ENCODE results near the gene RASA4.
"Not testable (repeated sequence)": the region's sequence is repeated elsewhere in the genome, so short reads cannot be mapped to it uniquely, and the experiment has no call there.

The RASA4 gene

GRCh38 chr7:102602317-102602716 lies 14.2 kb downstream of the RASA4 start:
- not testable (repeated sequence) for H4K20me1 ChIP-seq (ENCODE audit: insufficient read depth, low read length); H3K27ac ChIP-seq (ENCODE audit: low read length); H3K9me2 ChIP-seq (replicated peaks; ENCODE audit: insufficient read depth, low read length); H3K4me2 ChIP-seq (ENCODE audit: low read depth, low read length); H3K9me3 ChIP-seq (replicated peaks; ENCODE audit: insufficient read depth, low read length); H3K9ac ChIP-seq (ENCODE audit: low read length); H3K4me1 ChIP-seq (ENCODE audit: low read length); H3K4me3 ChIP-seq (ENCODE audit: low read length); H2AFZ ChIP-seq (ENCODE audit: low read length); H3K79me2 ChIP-seq (ENCODE audit: low read length); H3K36me3 ChIP-seq (replicated peaks; ENCODE audit: insufficient read depth, low read length); H3F3A ChIP-seq (ENCODE audit: insufficient read depth, low read length); H3K27me3 ChIP-seq (replicated peaks; ENCODE audit: insufficient read depth, low read length); DNase-seq

- H3K27me3 ChIP-seq (replicated peaks; ENCODE audit: insufficient read depth, low read length); H3K9ac ChIP-seq (ENCODE audit: low read length); H2AFZ ChIP-seq (ENCODE audit: low read length); H3K4me3 ChIP-seq (ENCODE audit: low read length); H3K9me2 ChIP-seq (replicated peaks; ENCODE audit: insufficient read depth, low read length); H4K20me1 ChIP-seq (ENCODE audit: insufficient read depth, low read length); H3K27ac ChIP-seq (ENCODE audit: low read length); DNase-seq; H3F3A ChIP-seq (ENCODE audit: insufficient read depth, low read length); H3K36me3 ChIP-seq (replicated peaks; ENCODE audit: insufficient read depth, low read length); H3K4me1 ChIP-seq (ENCODE audit: low read length); H3K9me3 ChIP-seq (replicated peaks; ENCODE audit: insufficient read depth, low read length); H3K79me2 ChIP-seq (ENCODE audit: low read length); H3K4me2 ChIP-seq (ENCODE audit: low read depth, low read length): not testable (repeated sequence)
Measured at GRCh38 chr7:102599699-102600098, 16.9 kb downstream of the RASA4 start.

DNA sequence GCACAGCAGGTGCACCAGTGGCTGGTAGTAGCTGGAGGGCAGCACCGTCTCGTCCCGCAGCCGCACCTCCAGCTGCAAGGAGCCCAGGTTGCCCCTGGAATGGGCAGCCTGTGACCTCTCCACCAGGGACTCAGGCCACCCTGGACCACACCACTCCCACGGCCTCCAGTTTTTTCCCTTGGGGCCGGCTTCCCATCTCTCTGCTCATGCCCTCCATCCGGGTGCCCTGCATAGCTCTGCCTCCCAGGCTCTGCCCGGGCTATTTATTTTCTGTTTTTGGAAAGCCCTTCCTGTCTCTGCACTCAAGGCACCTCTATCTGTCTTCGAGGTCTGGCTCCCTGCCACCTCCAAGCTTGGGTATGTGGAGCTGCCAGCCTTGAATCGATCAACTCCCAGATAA lies 20.5 kb downstream of the RASA4 start:
- H3K27ac ChIP-seq (ENCODE audit: low read length); H3K27me3 ChIP-seq (replicated peaks; ENCODE audit: insufficient read depth, low read length); H3K4me1 ChIP-seq (ENCODE audit: low read length); DNase-seq; H3F3A ChIP-seq (ENCODE audit: insufficient read depth, low read length); H2AFZ ChIP-seq (ENCODE audit: low read length); H3K4me3 ChIP-seq (ENCODE audit: low read length); H3K9me3 ChIP-seq (replicated peaks; ENCODE audit: insufficient read depth, low read length); H3K36me3 ChIP-seq (replicated peaks; ENCODE audit: insufficient read depth, low read length); H4K20me1 ChIP-seq (ENCODE audit: insufficient read depth, low read length); H3K4me2 ChIP-seq (ENCODE audit: low read depth, low read length); H3K79me2 ChIP-seq (ENCODE audit: low read length); H3K9ac ChIP-seq (ENCODE audit: low read length); H3K9me2 ChIP-seq (replicated peaks; ENCODE audit: insufficient read depth, low read length): not testable (repeated sequence)

- H3K4me2 ChIP-seq (ENCODE audit: low read depth, low read length); DNase-seq; H3K4me1 ChIP-seq (ENCODE audit: low read length); H3F3A ChIP-seq (ENCODE audit: insufficient read depth, low read length); H3K27ac ChIP-seq (ENCODE audit: low read length); H3K79me2 ChIP-seq (ENCODE audit: low read length); H3K9me3 ChIP-seq (replicated peaks; ENCODE audit: insufficient read depth, low read length); H3K9ac ChIP-seq (ENCODE audit: low read length); H3K9me2 ChIP-seq (replicated peaks; ENCODE audit: insufficient read depth, low read length); H3K4me3 ChIP-seq (ENCODE audit: low read length); H2AFZ ChIP-seq (ENCODE audit: low read length); H3K27me3 ChIP-seq (replicated peaks; ENCODE audit: insufficient read depth, low read length); H3K36me3 ChIP-seq (replicated peaks; ENCODE audit: insufficient read depth, low read length); H4K20me1 ChIP-seq (ENCODE audit: insufficient read depth, low read length): not testable (repeated sequence)
Measured at GRCh38 chr7:102593637-102594334, 22.8 kb downstream of the RASA4 start.

GRCh38 chr7:102592477-102593019 lies 24.0 kb downstream of the RASA4 start:
- H3K9me2 ChIP-seq (replicated peaks; ENCODE audit: insufficient read depth, low read length); H3K79me2 ChIP-seq (ENCODE audit: low read length); H3K27ac ChIP-seq (ENCODE audit: low read length); H3K4me2 ChIP-seq (ENCODE audit: low read depth, low read length); DNase-seq; H3K9ac ChIP-seq (ENCODE audit: low read length); H3K27me3 ChIP-seq (replicated peaks; ENCODE audit: insufficient read depth, low read length); H3K36me3 ChIP-seq (replicated peaks; ENCODE audit: insufficient read depth, low read length); H3F3A ChIP-seq (ENCODE audit: insufficient read depth, low read length); H3K9me3 ChIP-seq (replicated peaks; ENCODE audit: insufficient read depth, low read length); H4K20me1 ChIP-seq (ENCODE audit: insufficient read depth, low read length); H2AFZ ChIP-seq (ENCODE audit: low read length); H3K4me3 ChIP-seq (ENCODE audit: low read length); H3K4me1 ChIP-seq (ENCODE audit: low read length): not testable (repeated sequence)

GRCh38 chr7:102589857-102590256 lies 26.7 kb downstream of the RASA4 start:
- H3K9me2 ChIP-seq (replicated peaks; ENCODE audit: insufficient read depth, low read length); H3K9ac ChIP-seq (ENCODE audit: low read length); H3K4me2 ChIP-seq (ENCODE audit: low read depth, low read length); H4K20me1 ChIP-seq (ENCODE audit: insufficient read depth, low read length); H3K27ac ChIP-seq (ENCODE audit: low read length); H2AFZ ChIP-seq (ENCODE audit: low read length); H3K9me3 ChIP-seq (replicated peaks; ENCODE audit: insufficient read depth, low read length); H3K4me3 ChIP-seq (ENCODE audit: low read length); H3K79me2 ChIP-seq (ENCODE audit: low read length); H3K27me3 ChIP-seq (replicated peaks; ENCODE audit: insufficient read depth, low read length); H3K36me3 ChIP-seq (replicated peaks; ENCODE audit: insufficient read depth, low read length); DNase-seq; H3K4me1 ChIP-seq (ENCODE audit: low read length); H3F3A ChIP-seq (ENCODE audit: insufficient read depth, low read length): not testable (repeated sequence)

DNA sequence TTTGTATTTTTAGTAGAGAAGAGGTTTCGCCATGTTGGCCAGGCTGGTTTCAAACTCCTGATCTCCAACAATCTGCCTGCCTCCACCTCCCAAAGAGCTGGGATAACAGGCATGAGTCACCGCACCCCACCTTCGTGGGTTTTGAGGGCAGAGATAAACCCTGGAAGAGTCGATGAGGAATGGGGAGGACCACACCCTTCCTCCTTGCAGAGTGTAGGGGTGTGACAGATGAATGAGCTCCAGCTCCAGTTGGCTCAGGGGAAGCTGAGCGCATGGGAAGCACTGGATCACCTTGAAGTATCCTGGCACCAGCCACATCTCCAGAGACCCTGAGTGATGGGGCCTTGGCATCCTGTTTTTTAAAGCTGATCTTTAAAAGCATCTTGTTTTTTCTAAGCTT lies 33.1 kb downstream of the RASA4 start:
- H3K27me3 ChIP-seq (replicated peaks; ENCODE audit: insufficient read depth, low read length); H3F3A ChIP-seq (ENCODE audit: insufficient read depth, low read length); H3K9me2 ChIP-seq (replicated peaks; ENCODE audit: insufficient read depth, low read length): not testable (repeated sequence)

GRCh38 chr7:102581722-102582121 lies 34.8 kb downstream of the RASA4 start:
- not testable (repeated sequence) for H3K4me1 ChIP-seq (ENCODE audit: low read length); H2AFZ ChIP-seq (ENCODE audit: low read length); H3K9ac ChIP-seq (ENCODE audit: low read length); H3K9me2 ChIP-seq (replicated peaks; ENCODE audit: insufficient read depth, low read length); H4K20me1 ChIP-seq (ENCODE audit: insufficient read depth, low read length); H3K9me3 ChIP-seq (replicated peaks; ENCODE audit: insufficient read depth, low read length); H3K4me3 ChIP-seq (ENCODE audit: low read length); DNase-seq; H3K4me2 ChIP-seq (ENCODE audit: low read depth, low read length); H3K27ac ChIP-seq (ENCODE audit: low read length); H3F3A ChIP-seq (ENCODE audit: insufficient read depth, low read length); H3K79me2 ChIP-seq (ENCODE audit: low read length); H3K36me3 ChIP-seq (replicated peaks; ENCODE audit: insufficient read depth, low read length); H3K27me3 ChIP-seq (replicated peaks; ENCODE audit: insufficient read depth, low read length)

More for the DNA sequence above, 33.1 kb downstream of the RASA4 start:
- not testable (repeated sequence) for H3K4me1 ChIP-seq (ENCODE audit: low read length); H4K20me1 ChIP-seq (ENCODE audit: insufficient read depth, low read length); H3K9ac ChIP-seq (ENCODE audit: low read length); H3K9me3 ChIP-seq (replicated peaks; ENCODE audit: insufficient read depth, low read length); H3K27ac ChIP-seq (ENCODE audit: low read length); DNase-seq; H3K79me2 ChIP-seq (ENCODE audit: low read length); H3K4me2 ChIP-seq (ENCODE audit: low read depth, low read length); H3K4me3 ChIP-seq (ENCODE audit: low read length); H3K36me3 ChIP-seq (replicated peaks; ENCODE audit: insufficient read depth, low read length); H2AFZ ChIP-seq (ENCODE audit: low read length)
